NK-92 treated with Interleukin-12 subunit alpha and Interleukin-12 subunit beta, amount 100 ng/mL, for 24 hours (cell line): Measurements from ENCODE around the gene IQCH.
A peak's percentile ranks its signal among the peaks of the same experiment; 100 is the strongest.

Source experiments
- DNase-seq: peaks from one replicate; lab custom pipeline; 2025; lab: John Stamatoyannopoulos, UW

Gene IQCH

GRCh38 chr15:67504796-67505195 is 250.2 kb downstream of the IQCH start:
- DNase-seq: no peak

- no peak for DNase-seq
These were observed 251.3 kb downstream of the IQCH start for GRCh38 chr15:67505675-67506572.

- no peak for DNase-seq
These were observed 252.5 kb downstream of the IQCH start for GRCh38 chr15:67506775-67507747.

GRCh38 chr15:67508407-67508806 is 253.8 kb downstream of the IQCH start:
- DNase-seq: no peak

- DNase-seq: no peak
These were observed 255.3 kb downstream of the IQCH start for GRCh38 chr15:67509918-67510317.

GRCh38 chr15:67510597-67511190 is 256.1 kb downstream of the IQCH start:
- no peak for DNase-seq

- no peak for DNase-seq
These were observed 257.0 kb downstream of the IQCH start for GRCh38 chr15:67511606-67512005.

- DNase-seq: no peak
These were observed 257.6 kb downstream of the IQCH start for GRCh38 chr15:67512140-67512539.

- DNase-seq: no peak
These were observed 258.5 kb downstream of the IQCH start for GRCh38 chr15:67512933-67513714.

GRCh38 chr15:67515090-67515489 is 260.5 kb downstream of the IQCH start:
- DNase-seq: no peak

- no peak for DNase-seq
These were observed 261.0 kb downstream of the IQCH start for GRCh38 chr15:67515557-67515956.

GRCh38 chr15:67520321-67521028 is 265.9 kb downstream of the IQCH start:
- DNase-seq: no peak

GRCh38 chr15:67521029-67521782 is 266.6 kb downstream of the IQCH start, which contains the start of gene C15orf61:
Gene C15orf61, plus strand, starts transcription at chr15:67521131. Its CDS starts 118 bp downstream, at chr15:67521249.
- peak; percentile 90 for DNase-seq

- no peak for DNase-seq
These were observed 267.4 kb downstream of the IQCH start for GRCh38 chr15:67521783-67522568.

GRCh38 chr15:67523330-67523729 is 268.7 kb downstream of the IQCH start:
- DNase-seq: no peak

- DNase-seq: no peak
These were observed 269.6 kb downstream of the IQCH start for GRCh38 chr15:67524235-67524634.

GRCh38 chr15:67528513-67528912 is 273.9 kb downstream of the IQCH start:
- DNase-seq: no peak

- DNase-seq: no peak
These were observed 276.9 kb downstream of the IQCH start for GRCh38 chr15:67531379-67531914.

GRCh38 chr15:67533873-67534272 is 279.3 kb downstream of the IQCH start:
- DNase-seq: no peak
